AG20443 (cell line): Measurements from ENCODE around the gene HIPK2.
"Not testable (repeated sequence)": the region's sequence is repeated elsewhere in the genome, so short reads cannot be mapped to it uniquely, and the experiment has no call there.

Experiments
- DNase-seq: peaks from one replicate; pipeline ENCODE4 v3.0.0; 2012; ENCODE audit warnings: low spot score, mixed read lengths

The HIPK2 gene

GRCh38 chr7:139567647-139568345, 210.0 kb downstream of the HIPK2 start:
- no peak for DNase-seq

- no peak for DNase-seq
Observed at GRCh38 chr7:139566736-139567646, 210.8 kb downstream of the HIPK2 start.

- DNase-seq, result no peak
Observed at GRCh38 chr7:139566075-139566474, 211.7 kb downstream of the HIPK2 start.

GRCh38 chr7:139563856-139564255, 213.9 kb downstream of the HIPK2 start:
- no peak for DNase-seq

GRCh38 chr7:139562961-139563565, 214.7 kb downstream of the HIPK2 start:
- no peak for DNase-seq

- no peak for DNase-seq
Observed at GRCh38 chr7:139562491-139562890, 215.3 kb downstream of the HIPK2 start.

- DNase-seq, result no peak
Observed at GRCh38 chr7:139560678-139561077, 217.1 kb downstream of the HIPK2 start.

- DNase-seq, result no peak
Observed at GRCh38 chr7:139560199-139560598, 217.6 kb downstream of the HIPK2 start.

GRCh38 chr7:139559364-139560105, 218.3 kb downstream of the HIPK2 start:
- no peak for DNase-seq

GRCh38 chr7:139557857-139558581, 219.8 kb downstream of the HIPK2 start:
- no peak for DNase-seq

- DNase-seq, result not testable (repeated sequence)
Observed at GRCh38 chr7:139553991-139554700, 223.7 kb downstream of the HIPK2 start.

GRCh38 chr7:139548302-139549028, 229.3 kb downstream of the HIPK2 start:
- no peak for DNase-seq

- no peak for DNase-seq
Observed at GRCh38 chr7:139544645-139545044, 233.2 kb downstream of the HIPK2 start.

GRCh38 chr7:139543801-139544603, 233.8 kb downstream of the HIPK2 start:
- DNase-seq, result no peak

- no peak for DNase-seq
Observed at GRCh38 chr7:139542308-139543151, 235.3 kb downstream of the HIPK2 start.

GRCh38 chr7:139541600-139542307, 236.0 kb downstream of the HIPK2 start:
- no peak for DNase-seq

- DNase-seq, result no peak
Observed at GRCh38 chr7:139540203-139540602, 237.6 kb downstream of the HIPK2 start.
